Right hindlimb (tissue), 1 donor: ENCODE measurements around the gene RAG1.
"Not testable (repeated sequence)": the region's sequence is repeated elsewhere in the genome, so short reads cannot be mapped to it uniquely, and the experiment has no call there.

ENCODE experiments used
- DNase-seq: peaks from one replicate; pipeline ENCODE4 v3.0.0-alpha.2; 2018

RAG1 gene

DNA sequence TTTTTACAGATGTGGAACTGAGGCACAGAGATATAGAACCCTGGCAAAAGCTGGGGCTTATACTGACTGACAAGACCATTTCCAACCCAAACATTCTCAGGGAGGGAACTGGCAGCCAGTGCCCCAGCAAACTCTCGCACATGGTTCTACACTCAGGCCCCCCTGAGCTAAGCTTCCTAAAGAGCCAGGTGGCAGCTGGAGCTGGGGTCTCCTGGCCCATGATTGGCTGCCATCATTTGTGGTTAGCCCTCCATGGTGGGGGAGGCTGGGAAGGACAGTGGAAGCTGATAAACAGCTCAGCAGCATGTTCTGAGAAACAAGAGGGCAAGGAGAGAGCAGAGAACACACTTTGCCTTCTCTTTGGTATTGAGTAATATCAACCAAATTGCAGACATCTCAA, at the start of gene RAG1:
RAG1 (plus strand) TSS at position 314 of the 400 bp plus-strand sequence. CDS start 5,298 bp downstream, outside the sequence.
- DNase-seq, result no peak

DNA sequence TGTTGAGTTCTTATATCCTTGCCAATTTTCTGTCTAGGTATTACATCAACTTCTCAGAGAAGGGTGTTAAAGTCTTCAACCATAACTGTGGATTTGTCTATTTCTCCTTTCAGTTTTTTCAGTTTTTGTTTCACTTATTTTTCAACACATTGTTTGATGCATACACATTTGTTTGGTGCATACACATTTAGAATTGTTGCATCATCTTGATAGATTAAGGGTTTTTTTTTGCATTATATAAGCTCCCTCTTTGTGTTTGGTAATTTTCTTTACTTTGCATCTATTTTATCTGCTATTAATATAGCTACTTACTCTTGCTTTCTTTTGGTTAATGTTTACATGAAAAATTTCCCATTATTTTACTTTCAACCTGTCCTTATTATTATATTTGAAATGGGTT, 37.0 kb upstream of the RAG1 start:
- DNase-seq, result no peak

DNA sequence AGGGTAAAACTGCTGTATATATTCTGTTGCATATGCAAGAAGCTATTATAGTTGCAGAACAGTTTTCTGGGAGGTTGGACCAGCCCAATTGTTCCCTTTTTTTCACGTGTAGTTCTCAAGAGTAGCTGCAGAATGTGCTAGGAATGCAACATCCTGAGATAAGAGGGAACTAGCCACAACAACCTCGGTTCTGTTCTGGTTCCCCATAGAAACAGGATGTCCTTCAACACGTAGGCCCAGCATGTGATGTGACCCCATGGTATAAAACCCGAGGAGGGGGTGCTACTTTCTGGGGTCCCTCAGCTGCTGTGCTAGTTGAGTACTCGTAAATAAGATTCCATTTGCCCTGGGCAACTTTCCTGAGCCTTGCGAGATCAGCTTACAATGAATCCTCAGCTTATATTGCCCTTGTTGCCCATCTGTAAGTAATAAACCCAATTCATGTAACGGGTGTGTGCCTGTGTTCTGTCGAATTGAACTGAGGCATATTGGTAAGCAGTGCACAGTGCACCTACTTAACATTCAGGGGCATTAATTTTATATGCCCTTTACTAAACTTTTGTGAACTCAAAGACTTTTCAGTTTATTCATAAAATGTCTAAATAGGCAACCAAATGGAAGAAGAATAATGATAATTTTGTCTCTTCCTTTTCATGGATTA, 34.7 kb upstream of the RAG1 start:
- no peak for DNase-seq

DNA sequence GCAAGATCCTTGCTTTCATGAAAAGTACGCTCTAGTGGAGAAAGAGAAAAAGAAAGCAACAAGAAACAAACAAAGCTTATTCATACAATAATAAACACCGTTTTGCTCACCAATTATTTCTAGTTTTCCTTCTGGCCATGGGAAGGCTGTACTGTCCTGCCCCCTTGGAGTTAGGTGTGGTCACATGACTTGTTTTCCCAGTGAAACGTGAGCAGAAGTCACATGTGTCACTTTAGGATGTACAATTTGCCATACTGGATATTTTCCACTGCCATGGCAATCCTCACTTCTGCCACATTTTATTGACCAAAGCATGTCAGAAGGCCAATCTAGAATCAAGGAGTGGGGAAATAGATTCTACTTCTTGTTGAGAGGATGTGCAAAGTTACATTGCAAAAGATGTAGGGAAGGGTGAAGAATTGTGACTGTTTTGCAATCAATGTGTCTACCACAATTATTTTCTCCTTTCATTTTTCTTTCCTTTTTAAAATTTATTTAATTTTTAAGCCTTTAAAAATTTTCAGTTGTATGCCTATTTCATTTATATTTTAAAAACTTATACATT, 33.4 kb upstream of the RAG1 start:
- no peak for DNase-seq

DNA sequence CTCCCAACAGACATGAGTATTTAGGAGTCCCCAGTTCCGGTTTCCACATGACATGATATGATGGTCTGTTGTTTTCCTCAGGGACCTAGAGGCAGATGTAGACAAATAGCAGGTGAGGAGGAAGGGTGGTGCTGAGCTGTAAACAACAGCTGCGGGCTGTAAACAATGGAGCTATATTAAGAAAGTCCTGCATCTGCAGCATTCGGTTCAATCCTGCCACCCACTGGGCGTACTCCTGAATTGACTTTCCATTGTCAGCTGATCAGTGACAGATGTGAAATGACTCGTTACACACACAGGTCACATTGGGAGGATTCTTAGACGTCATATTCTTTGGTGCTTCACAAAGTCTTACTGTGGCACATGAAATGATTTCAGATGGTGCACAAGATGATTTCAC, 26.8 kb upstream of the RAG1 start:
- DNase-seq, result peak; percentile 39

DNA sequence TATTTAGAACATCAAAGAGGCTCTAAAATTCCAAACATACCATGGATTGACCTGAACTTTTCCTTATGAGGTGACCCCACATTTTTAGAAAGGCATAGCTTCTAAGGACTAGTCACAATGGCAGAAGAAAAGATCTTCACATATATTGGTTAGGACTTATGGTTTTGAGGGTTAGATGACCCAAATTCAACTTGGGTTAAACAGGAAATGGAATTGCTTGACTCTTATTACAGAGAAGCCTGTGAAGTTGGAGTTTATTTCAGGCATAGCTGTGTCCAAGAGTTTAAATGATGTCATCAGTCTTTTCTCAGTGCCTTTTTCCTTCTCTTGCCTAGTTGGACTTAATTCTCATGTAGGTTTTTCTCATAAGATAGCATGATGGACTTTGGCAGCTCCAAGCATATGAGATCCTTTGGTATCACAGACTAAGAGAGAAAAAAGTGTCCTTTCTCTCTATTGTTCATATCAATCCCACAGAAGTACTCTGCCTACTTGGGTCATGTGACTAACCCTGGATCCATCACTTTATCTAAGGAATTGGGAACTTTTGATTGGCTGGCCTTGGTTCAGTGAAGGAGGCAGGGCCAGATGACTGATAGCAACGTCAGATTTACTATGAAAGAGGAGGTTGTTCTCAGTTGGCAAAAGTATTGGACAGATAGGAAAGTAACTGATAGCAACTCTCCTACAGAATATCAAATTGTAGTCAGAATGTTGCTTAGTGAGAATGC, 17.3 kb upstream of the RAG1 start:
- no peak for DNase-seq

DNA sequence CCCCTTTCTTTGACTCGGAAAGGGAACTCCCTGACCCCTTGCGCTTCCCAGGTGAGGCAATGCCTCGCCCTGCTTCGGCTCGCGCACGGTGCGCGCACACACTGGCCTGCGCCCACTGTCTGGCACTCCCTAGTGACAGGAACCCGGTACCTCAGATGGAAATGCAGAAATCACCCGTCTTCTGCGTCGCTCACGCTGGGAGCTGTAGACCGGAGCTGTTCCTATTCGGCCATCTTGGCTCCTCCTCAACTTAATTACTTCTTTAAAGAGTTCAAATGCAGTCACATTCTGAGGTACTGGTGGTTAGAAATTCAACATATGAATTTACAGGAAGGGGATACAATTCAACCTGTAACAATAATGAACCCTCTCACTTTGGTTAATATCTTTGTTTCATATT, 10.4 kb upstream of the RAG1 start:
- DNase-seq, result not testable (repeated sequence)

DNA sequence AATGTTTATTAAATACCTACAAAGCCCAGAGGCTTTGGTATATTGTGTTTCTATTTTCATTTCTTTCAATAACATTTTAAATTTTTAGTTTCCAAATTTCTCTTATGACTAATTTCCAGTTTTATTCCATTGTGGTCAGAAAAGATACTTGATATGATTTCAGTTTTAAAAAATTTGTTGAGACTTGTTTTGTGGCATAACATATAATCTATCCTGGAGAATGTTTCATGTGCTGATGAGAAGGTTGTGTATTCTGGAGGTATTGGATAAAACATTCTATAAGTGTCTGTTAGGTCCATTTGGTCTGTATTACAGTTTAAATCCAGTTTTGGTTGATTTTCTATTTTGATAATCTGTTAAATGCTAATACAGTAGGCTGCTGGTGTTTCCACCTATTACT, 9.8 kb upstream of the RAG1 start:
- no peak for DNase-seq

DNA sequence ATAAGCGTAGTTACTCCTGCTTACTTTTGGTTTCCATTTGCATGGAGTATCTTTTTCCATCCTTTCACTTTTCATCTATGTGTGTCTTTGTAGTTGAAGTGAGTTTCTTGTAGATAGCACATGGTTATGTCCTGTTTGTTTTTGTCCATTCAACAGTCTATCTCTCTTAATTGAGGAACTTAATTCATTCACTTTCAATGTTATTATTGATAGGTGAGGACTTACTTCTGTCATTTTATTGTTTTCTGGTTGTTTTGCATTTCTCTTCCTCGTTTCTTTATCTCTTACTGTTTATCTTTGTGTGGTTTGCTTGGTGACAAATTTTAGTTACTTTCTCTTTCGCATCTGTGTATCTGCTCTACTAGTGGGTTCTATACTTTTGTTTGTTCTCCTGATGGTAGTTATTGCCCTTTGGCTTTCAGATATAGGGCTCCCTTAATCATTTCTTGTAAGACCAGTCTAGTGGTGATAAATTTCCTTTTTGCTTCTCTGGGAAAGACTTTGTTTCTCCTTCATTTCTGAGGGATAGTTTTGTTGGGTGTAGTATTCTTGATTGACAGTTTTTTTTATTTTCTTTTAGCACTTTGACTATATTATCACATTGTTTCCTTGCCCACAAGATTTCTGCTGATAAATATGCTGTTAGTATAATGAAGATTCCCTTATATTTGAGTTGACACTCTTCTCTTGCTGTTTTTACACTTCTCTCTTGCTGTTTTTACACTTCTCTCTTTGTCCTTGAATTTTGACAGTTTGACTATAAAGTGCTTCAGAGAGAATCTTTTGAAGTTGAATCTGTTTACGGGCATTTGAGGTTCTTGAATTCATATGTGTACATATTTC, 9.0 kb upstream of the RAG1 start:
- no peak for DNase-seq

DNA sequence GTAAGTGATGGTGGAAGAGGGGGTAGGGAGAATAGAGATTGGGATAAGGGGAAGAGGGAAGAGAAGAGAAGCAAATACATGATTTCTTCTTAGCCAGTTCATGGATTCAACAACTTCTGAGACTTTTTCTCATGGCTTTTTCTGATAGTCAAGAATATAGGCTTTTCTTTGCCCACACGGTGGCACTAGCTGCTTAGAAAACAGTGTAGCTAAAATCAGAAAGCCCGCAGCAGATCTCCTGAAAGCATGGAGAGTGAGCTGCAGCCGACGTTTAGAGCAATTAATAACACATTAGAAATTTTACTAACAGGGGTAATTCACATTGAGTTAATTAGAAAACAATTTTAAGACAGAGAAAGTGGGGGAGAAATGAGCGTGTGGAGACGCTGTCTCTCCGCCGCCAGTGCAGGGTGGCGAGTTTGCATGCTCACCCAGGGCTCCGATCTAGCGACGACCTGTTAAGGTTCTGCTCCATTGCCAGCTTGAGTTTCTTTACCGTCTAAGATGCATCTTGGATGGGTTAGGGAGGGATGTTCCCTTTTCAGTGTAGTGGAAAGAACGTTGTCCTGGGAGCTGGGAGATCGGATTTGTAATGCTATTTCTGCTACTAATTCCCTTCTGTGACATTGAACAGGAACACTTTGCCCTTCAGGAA, 3.3 kb upstream of the RAG1 start:
- DNase-seq, result peak; percentile 59

DNA sequence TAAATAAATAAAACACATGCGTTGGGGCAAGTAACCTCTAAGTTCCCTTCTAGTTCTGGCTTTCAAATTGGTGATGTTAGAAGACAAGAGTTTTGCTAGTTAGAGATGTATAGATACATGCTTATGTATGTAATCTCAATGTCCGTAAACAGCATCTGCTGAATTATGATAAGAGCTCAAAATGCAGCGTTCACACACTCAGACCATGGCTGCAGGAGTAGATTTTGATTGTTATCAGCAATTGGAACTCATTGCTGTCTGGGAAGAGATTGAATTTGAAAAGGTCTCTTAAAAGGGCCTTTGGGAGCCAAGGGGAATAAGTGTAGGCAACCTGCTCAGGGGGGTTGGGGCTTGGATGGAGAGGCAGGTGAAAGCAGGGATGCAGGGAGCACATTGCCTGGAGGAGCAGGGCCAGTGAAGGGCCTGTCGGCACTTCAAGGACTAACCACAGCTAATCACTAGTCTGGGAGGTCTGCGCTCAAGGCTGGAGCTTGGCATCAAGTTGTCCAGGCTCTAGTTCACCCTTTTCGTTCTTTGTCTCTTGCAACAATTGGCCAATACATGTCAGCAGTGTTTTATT, 2.7 kb upstream of the RAG1 start:
- no peak for DNase-seq

DNA sequence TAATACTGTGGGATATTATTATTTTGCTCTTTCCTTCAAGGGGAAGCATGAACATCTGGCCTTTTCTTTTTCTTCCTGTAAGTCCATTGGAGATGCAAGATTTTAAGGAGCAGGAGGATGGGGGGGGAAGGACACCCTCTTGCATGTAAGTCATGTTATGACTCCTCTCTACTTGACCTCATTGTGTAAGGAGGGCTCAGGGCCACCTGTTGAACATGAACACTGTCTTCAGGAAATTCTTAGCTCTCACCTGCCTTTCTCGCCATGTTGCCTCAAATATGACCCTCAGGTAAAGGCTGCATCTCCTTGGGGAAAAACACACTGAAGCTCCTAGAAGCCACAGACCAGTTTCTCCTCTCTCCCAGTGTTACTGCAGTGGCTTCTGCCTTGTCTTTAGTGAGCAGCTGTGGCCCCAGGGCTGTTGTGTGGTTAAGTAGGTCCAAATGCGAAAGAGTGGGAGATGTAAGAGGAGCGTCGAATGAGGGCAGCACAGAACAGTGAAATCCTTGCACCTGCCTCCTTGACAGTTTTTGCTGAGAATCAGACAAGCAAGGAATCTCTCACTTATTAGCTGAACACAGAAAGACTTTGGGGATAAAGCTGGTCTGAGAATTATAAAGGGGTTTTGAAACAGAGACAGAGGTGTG, 1.3 kb upstream of the RAG1 start:
- DNase-seq, result no peak

DNA sequence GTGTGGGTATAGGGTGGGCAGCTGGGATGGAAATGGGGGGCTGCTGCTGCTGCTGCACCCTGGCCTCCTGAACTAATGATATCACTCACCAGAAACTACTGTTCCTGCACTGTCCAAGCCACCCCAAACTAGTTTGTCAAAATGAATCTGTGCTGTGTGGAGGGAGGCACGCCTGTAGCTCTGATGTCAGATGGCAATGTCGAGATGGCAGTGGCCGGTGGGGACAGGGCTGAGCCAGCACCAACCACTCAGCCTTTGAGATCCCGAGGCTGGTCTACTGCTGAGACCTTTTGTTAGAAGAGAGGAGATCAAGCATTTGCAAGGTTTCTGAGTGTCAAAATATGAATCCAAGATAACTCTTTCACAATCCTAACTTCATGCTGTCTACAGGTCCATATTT, 1.3 kb downstream of the RAG1 start:
- no peak for DNase-seq

DNA sequence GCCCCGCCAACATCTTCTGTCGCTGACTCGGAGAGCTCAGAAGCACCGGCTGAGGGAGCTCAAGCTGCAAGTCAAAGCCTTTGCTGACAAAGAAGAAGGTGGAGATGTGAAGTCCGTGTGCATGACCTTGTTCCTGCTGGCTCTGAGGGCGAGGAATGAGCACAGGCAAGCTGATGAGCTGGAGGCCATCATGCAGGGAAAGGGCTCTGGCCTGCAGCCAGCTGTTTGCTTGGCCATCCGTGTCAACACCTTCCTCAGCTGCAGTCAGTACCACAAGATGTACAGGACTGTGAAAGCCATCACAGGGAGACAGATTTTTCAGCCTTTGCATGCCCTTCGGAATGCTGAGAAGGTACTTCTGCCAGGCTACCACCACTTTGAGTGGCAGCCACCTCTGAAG, 6.7 kb downstream of the RAG1 start:
- no peak for DNase-seq

DNA sequence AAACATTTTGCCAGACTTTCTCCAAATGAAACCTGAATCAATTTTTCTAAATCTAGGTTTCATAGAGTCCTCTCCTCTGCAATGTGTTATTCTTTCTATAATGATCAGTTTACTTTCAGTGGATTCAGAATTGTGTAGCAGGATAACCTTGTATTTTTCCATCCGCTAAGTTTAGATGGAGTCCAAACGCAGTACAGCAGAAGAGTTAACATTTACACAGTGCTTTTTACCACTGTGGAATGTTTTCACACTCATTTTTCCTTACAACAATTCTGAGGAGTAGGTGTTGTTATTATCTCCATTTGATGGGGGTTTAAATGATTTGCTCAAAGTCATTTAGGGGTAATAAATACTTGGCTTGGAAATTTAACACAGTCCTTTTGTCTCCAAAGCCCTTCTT, 9.6 kb downstream of the RAG1 start:
- no peak for DNase-seq

DNA sequence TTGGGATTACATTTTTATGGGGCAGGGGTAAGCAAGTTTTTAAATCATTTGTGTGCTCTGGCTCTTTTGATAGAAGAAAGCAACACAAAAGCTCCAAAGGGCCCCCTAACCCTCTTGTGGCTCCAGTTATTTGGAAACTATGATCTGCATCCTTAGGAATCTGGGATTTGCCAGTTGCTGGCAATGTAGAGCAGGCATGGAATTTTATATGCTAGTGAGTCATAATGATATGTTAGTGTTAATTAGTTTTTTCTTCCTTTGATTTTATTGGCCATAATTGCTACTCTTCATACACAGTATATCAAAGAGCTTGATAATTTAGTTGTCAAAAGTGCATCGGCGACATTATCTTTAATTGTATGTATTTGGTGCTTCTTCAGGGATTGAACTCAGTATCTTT, 10.1 kb downstream of the RAG1 start:
- DNase-seq, result no peak

DNA sequence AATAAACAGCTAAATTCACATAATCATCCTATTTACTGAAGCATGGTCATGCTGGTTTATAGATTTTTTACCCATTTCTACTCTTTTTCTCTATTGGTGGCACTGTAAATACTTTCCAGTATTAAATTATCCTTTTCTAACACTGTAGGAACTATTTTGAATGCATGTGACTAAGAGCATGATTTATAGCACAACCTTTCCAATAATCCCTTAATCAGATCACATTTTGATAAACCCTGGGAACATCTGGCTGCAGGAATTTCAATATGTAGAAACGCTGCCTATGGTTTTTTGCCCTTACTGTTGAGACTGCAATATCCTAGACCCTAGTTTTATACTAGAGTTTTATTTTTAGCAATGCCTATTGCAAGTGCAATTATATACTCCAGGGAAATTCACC, 10.7 kb downstream of the RAG1 start:
- no peak for DNase-seq

DNA sequence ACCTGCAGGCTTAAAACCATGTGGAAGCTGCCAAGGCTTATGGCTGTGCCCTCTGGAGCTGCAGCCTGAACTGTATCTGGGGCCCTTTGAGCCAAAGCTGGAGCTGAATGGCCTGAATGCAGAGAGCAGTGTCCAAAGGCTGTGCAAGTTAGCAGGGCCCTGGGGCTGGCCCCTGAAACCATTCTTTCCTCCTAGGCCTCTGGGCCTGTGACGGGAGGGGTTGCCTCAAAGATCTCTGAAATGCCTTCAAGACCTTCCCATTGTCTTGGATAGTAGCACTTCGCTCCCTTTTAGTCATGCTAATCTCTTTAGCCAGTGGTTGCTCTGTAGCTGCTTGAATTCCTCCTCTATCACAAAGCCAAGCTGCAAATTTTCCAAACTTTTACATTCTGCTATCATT, 13.7 kb downstream of the RAG1 start:
- no peak for DNase-seq

DNA sequence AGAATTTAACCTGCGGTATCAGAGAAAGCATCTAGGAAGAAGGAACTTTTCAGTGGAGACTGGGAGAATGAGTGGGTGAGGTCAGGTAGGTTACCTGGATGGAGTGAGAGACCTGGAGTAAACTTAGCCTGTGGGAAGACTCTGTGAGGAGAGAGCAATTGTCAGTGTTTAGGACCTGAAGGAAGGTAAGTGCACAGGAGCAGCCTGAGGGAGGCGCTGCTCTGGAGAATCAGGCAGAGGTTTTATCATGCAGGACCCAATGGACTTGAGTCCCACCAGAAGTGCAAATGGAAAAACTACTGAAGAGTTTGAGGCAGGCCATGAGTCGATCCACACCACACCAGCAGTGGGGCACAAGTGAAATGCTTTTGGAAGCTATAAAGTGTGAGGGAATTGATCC, 15.9 kb downstream of the RAG1 start:
- no peak for DNase-seq

DNA sequence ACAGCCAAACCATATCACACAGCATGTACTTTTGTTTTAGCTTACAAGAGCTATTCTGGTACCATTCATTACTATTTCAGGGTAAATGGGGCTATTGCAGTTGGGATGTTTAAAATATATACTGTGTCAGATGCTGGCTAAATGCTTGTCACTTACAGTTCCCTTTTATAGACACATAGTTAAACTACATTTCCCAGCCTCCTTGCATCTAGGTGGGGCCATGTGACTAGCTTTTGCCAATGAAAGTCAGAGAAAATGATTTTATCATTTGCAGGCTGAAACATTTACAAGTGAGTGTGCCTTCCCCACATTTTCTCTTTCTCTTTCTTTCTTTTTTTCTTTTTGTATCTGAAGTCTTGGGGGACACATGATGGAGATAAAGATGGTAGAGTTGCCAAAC, 18.7 kb downstream of the RAG1 start:
- no peak for DNase-seq

DNA sequence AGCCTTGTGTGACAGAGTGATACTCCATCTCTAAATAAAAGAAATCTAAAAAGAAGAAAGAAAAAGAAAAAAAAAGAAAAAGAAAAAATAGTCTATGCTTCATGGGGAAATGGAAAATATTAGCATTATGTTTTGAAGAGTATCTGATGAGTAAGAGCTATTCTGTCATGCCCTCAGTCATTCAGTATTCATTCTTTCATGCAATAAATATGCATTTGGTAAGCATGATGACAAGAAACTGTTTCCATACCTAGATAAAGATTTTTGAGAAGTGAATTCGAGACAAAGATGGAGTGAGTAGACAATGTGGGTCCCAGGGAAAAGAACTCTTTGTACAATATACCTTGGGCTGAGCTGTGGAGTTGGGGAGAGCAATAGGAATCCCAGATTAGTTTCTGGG, 20.3 kb downstream of the RAG1 start:
- no peak for DNase-seq

DNA sequence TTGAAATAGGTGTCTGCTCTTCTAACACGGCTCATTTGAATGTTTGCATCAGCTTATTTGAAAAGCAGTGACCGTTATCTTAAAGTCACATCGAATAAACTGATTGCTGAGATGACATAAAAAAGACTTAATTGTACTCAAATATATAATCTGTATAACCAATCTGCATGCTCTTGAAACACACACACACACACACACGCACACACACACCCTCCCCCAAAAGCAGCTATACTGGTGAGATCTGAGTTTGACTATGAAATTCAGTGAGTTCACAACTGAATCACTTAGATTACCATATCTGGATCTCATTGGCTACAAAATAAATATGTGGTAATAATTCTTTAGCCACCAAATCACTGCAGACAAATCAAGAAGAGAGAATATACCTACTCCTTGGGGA, 22.7 kb downstream of the RAG1 start:
- no peak for DNase-seq
